H9 (cell line): Measurements from ENCODE around the gene VWA5A. TPM values are rescaled to one million over a fixed set of nuclear protein-coding genes. Genes with fewer than 3 reads are reported as not detected.

Experiments
- DNase-seq: peaks from one replicate; pipeline ENCODE4 v3.0.0-alpha.2; 2017
- H2AFZ ChIP-seq: one replicate; pipeline ENCODE4 v1.6.1; 2013; ENCODE audit warnings: mild to moderate bottlenecking, low read length, control low read depth, moderate library complexity
- H2AK5ac ChIP-seq: 2 replicates; pipeline ENCODE4 v1.6.1; 2013; ENCODE audit warnings: low read length, control low read depth, mixed read lengths; ENCODE audit not compliant: insufficient read length
- H2BK120ac ChIP-seq: one replicate; pipeline ENCODE4 v1.6.1; 2013; ENCODE audit warnings: low read depth, mild to moderate bottlenecking, low read length, control low read depth, inconsistent platforms; ENCODE audit not compliant: poor library complexity, severe bottlenecking
- H2BK12ac ChIP-seq: 2 replicates; pipeline ENCODE4 v1.6.1; 2013; ENCODE audit warnings: low read length, control low read depth, mixed read lengths, low read depth; ENCODE audit not compliant: insufficient read length
- H2BK15ac ChIP-seq: 2 replicates; pipeline ENCODE4 v1.6.1; 2013; ENCODE audit warnings: low read depth, low read length, control low read depth
- H2BK20ac ChIP-seq: one replicate; pipeline ENCODE4 v1.6.1; 2013; ENCODE audit warnings: low read depth, mild to moderate bottlenecking, low read length, control low read depth, inconsistent platforms; ENCODE audit not compliant: poor library complexity, severe bottlenecking
- H2BK5ac ChIP-seq: 2 replicates; pipeline ENCODE4 v1.6.1; 2013; ENCODE audit warnings: low read length, control low read depth, mixed read lengths; ENCODE audit not compliant: insufficient read length
- H3K14ac ChIP-seq: 2 replicates; pipeline ENCODE4 v1.6.1; 2013; ENCODE audit warnings: low read length, control low read depth; ENCODE audit not compliant: insufficient read depth
- H3K18ac ChIP-seq: 2 replicates; pipeline ENCODE4 v1.6.1; 2013; ENCODE audit warnings: low read depth, mild to moderate bottlenecking, mixed read lengths, low read length, control low read depth; ENCODE audit not compliant: insufficient read length
- H3K23ac ChIP-seq: 2 replicates; pipeline ENCODE4 v1.6.1; 2013; ENCODE audit warnings: low read length, control low read depth, mixed read lengths, low read depth; ENCODE audit not compliant: insufficient read length
- H3K23me2 ChIP-seq: 2 replicates; pipeline ENCODE4 v1.6.1; 2013; ENCODE audit warnings: low read depth, mild to moderate bottlenecking, mixed read lengths, low read length, control low read depth; ENCODE audit not compliant: insufficient read length, poor library complexity, severe bottlenecking
- H3K27ac ChIP-seq: 2 replicates; pipeline ENCODE4 v1.5.1; 2013; ENCODE audit warnings: low read length, control low read depth, mixed read lengths, low read depth; ENCODE audit not compliant: insufficient read length
- H3K27me3 ChIP-seq: 2 replicates; pipeline ENCODE4 v1.6.1; 2013; ENCODE audit warnings: low read length, control low read depth, inconsistent platforms; ENCODE audit not compliant: insufficient read depth
- H3K4ac ChIP-seq: 2 replicates; pipeline ENCODE4 v1.6.1; 2013; ENCODE audit warnings: low read depth, mild to moderate bottlenecking, control low read depth, inconsistent platforms, low read length, moderate library complexity
- H3K4me1 ChIP-seq: 2 replicates; pipeline ENCODE4 v1.6.1; 2013; ENCODE audit warnings: low read length, control low read depth, inconsistent platforms; ENCODE audit not compliant: insufficient read depth
- H3K4me2 ChIP-seq: 2 replicates; pipeline ENCODE4 v1.6.1; 2013; ENCODE audit warnings: low read length, control low read depth, mixed read lengths; ENCODE audit not compliant: insufficient read length, insufficient read depth
- H3K56ac ChIP-seq: 2 replicates; pipeline ENCODE4 v1.6.1; 2013; ENCODE audit warnings: low read depth, mild to moderate bottlenecking, mixed read lengths, low read length, control low read depth; ENCODE audit not compliant: insufficient read length
- H3K79me1 ChIP-seq: 2 replicates; pipeline ENCODE4 v1.6.1; 2013; ENCODE audit warnings: low read depth, mild to moderate bottlenecking, moderate library complexity, low read length, control low read depth, inconsistent platforms; ENCODE audit not compliant: insufficient read depth, poor library complexity, severe bottlenecking
- H3K79me2 ChIP-seq: 2 replicates; pipeline ENCODE4 v1.6.1; 2013; ENCODE audit warnings: low read length, control low read depth, inconsistent platforms; ENCODE audit not compliant: insufficient read depth
- H3K9ac ChIP-seq: 2 replicates; pipeline ENCODE4 v1.6.1; 2013; ENCODE audit warnings: low read length, control low read depth, mixed read lengths; ENCODE audit not compliant: insufficient read length; ENCODE audit errors: extremely low read depth
- H3K9me3 ChIP-seq: one replicate; pipeline ENCODE4 v1.6.1; 2013; ENCODE audit warnings: low read depth, low read length, inconsistent platforms; ENCODE audit not compliant: control insufficient read depth
- H3T11ph ChIP-seq: one replicate; pipeline ENCODE4 v1.6.1; 2013; ENCODE audit warnings: mild to moderate bottlenecking, low read length, control low read depth, inconsistent platforms
- H4K20me1 ChIP-seq: one replicate; pipeline ENCODE4 v1.6.1; 2013; ENCODE audit not compliant: control insufficient read depth, insufficient read length, insufficient read depth
- H4K5ac ChIP-seq: 2 replicates; pipeline ENCODE4 v1.6.1; 2013; ENCODE audit warnings: low read depth, mild to moderate bottlenecking, mixed read lengths, low read length, control low read depth; ENCODE audit not compliant: insufficient read length
- H4K8ac ChIP-seq: replicated peaks from 2 replicates; pipeline ENCODE4 v1.6.1; 2013; ENCODE audit warnings: low read length, control low read depth, mixed read lengths, low read depth; ENCODE audit not compliant: insufficient read length
- H4K91ac ChIP-seq: 2 replicates; pipeline ENCODE4 v1.6.1; 2013; ENCODE audit warnings: low read depth, mild to moderate bottlenecking, moderate library complexity, mixed read lengths, low read length, control low read depth; ENCODE audit not compliant: insufficient read length
- H3K27ac Mint-ChIP-seq, 3 experiments: 2 replicates in 2 of 3; 3 replicates in 1 of 3; pipeline ENCODE4 v1.8.0; 2020 to 2021; ENCODE audit warnings: mixed read lengths in 3 of 3, mild to moderate bottlenecking in 1 of 3, moderate library complexity in 1 of 3
- H3K27me3 Mint-ChIP-seq: 2 replicates; pipeline ENCODE4 v1.8.0; 2021; ENCODE audit warnings: low read depth, mild to moderate bottlenecking, moderate library complexity, mixed read lengths
- H3K36me3 Mint-ChIP-seq, 3 experiments: 2 replicates in 2 of 3; 3 replicates in 1 of 3; pipeline ENCODE4 v1.8.0; 2020 to 2021; ENCODE audit warnings: low read depth in 3 of 3, mixed read lengths in 3 of 3; ENCODE audit not compliant: insufficient read depth in 1 of 3
- H3K4me1 Mint-ChIP-seq, 2 experiments: 2 replicates each; pipeline ENCODE4 v1.8.0; 2020; ENCODE audit warnings: mixed read lengths in 2 of 2
- H3K4me3 Mint-ChIP-seq, 2 experiments: 2 replicates in 1 of 2; 3 replicates in 1 of 2; pipeline ENCODE4 v1.8.0; 2020 to 2021; ENCODE audit warnings: mild to moderate bottlenecking in 2 of 2, mixed read lengths in 2 of 2, moderate library complexity in 1 of 2
- H3K9me3 Mint-ChIP-seq, 2 experiments: 2 replicates in 1 of 2; 3 replicates in 1 of 2; pipeline ENCODE4 v1.8.0; 2020; ENCODE audit warnings: mild to moderate bottlenecking in 2 of 2, mixed read lengths in 2 of 2, moderate library complexity in 1 of 2
- CTCF ChIP-seq: fragments of 200-600 bp; sonication (generic); conservative IDR thresholded peaks from 3 replicates; pipeline ENCODE4 v1.8.0; 2021; ENCODE audit warnings: antibody characterized with exemption, mild to moderate bottlenecking
- WGBS: extraction: QIAGEN DNeasy Blood & Tissue Kit; methylation state at CpG from one replicate; pipeline ENCODE4 v1.1.7; 2013; ENCODE audit warnings: missing lambda C conversion rate, low lambda C conversion rate, mixed read lengths; ENCODE audit not compliant: insufficient read length; ENCODE audit errors: extremely low coverage; 5-methylcytosine and 5-hydroxymethylcytosine counted together
- total RNA-seq: library from RNA; stranded (reverse); gene quantifications from 2 replicates; pipeline ENCODE4 v1.2.1, GENCODE V29; 2021

VWA5A gene
- total RNA-seq, 1 experiment from 2014 or later = 15.6 TPM

DNA sequence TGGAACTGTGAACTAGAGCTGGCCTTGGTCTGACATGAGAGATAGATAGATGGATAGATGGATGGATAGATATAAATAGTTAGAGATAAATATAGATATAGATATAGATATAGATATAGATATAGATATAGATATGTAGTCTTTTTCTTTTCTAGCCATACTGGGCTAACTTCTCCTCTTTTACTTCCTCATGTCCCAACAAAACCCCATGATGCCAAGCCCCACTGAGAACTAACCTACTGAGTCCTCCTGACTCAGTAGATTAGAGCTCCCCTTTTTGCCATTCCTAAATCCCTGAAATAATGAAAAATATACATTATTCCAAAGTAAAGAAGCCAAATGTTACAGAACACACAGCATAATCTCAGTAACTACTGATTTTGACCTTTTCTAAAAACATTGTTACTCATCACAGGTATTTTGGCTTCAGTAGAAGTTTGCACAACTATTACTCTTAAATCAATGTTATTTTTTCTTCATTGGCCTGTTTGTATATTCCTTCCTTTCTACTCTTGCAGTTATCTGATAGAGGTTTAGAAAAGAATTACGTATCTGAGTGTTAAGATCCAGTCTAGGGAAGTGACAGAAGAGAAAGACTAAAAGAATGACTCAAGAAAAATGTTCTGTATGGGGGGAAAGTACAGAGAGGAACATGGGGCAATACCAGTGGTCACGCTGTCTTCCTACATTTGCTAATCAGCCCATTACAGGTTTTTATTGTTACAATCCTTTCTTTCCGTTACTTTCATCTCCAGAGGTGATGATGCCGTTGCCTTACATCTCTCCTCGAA is 61.9 kb downstream of the VWA5A start:
- no CpG with 5 or more reads among the region's 5 CpGs for WGBS
- Histone ChIP-seq H2BK120ac (no peak overlapping the region), H2AK5ac (no peak overlapping the region), H3K23me2 (no peaks in the 10 kb centered on the region), H3K56ac (no peak overlapping the region), H3K27ac (no peak overlapping the region), H2BK15ac (no peak overlapping the region), H3K9me3 (no peaks in the 10 kb centered on the region), H3K79me1 (no peaks in the 10 kb centered on the region), H2BK5ac (no peak overlapping the region), H4K91ac (no peak overlapping the region), H3T11ph (no peak overlapping the region), H3K79me2 (no peaks in the 10 kb centered on the region), H4K5ac (no peak overlapping the region), H3K18ac (no peak overlapping the region), H3K4me1 (no peaks in the 10 kb centered on the region), H3K14ac (no peak overlapping the region), H4K8ac (no peak overlapping the region), H3K27me3 (peaks cover 6% of the 10 kb centered on the region; the same call in 1 of the 2 replicates), H2BK20ac (no peak overlapping the region), H3K23ac (no peak overlapping the region), H2BK12ac (no peak overlapping the region), H3K4me2 (no peak overlapping the region), H3K4ac (no peak overlapping the region), H3K9ac (no peak overlapping the region), H4K20me1 (no peaks in the 10 kb centered on the region), H2AFZ (no peak overlapping the region)
- H3K9me3 Mint-ChIP-seq = no peaks in the 10 kb centered on the region
- peaks cover 12% of the 10 kb centered on the region for H3K27me3 Mint-ChIP-seq
- no peak overlapping the region for H3K27ac Mint-ChIP-seq
- H3K4me1 Mint-ChIP-seq = peaks cover 7 to 11% of the 10 kb centered on the region in 2 experiments
- no peaks in the 10 kb centered on the region for H3K36me3 Mint-ChIP-seq
- no peak for DNase-seq
- TF ChIP-seq CTCF = no peak
- no peak overlapping the region for H3K4me3 Mint-ChIP-seq
